OCI-LY7 (cell line): Measurements from ENCODE around the gene FHIT. TPM values are rescaled to one million over a fixed set of nuclear protein-coding genes. Genes with fewer than 3 reads are reported as not detected.
A peak's percentile ranks its signal among the peaks of the same experiment; 100 is the strongest.

ENCODE experiments used
- BruUV-seq: library from RNA; stranded (reverse); fragments of 400-500 nt; replicated peaks from 2 replicates; lab custom pipeline; 2021; lab: Mats Ljungman, UMichigan
- CTCF ChIA-PET: fragments of 300-600 bp; sonication (Branson Sonifier 250); formaldehyde crosslinking; loops from one replicate; lab custom pipeline; 2022; ENCODE audit warnings: antibody characterized with exemption; ENCODE audit not compliant: unreplicated experiment; lab: Charles Lee
- POLR2A ChIA-PET: fragments of 300-600 bp; sonication (Branson Sonifier 250); formaldehyde crosslinking; loops from one replicate; lab custom pipeline; 2022; ENCODE audit warnings: antibody characterized with exemption; lab: Charles Lee
- DNase-seq: peaks from one replicate; pipeline ENCODE4 v3.0.0-alpha.2; 2015; ENCODE audit warnings: low spot score
- H2AFZ ChIP-seq: fragments of 200-600 bp; sonication (generic), shearing (Covaris generic); 2 replicates; pipeline ENCODE4 v1.6.1; 2014; ENCODE audit warnings: mild to moderate bottlenecking, antibody characterized with exemption, low read length, moderate library complexity
- H3K27ac ChIP-seq: fragments of 200-600 bp; sonication (generic); 2 replicates; pipeline ENCODE4 v1.5.1; 2014; ENCODE audit warnings: mixed run types, low read depth, mild to moderate bottlenecking, moderate library complexity, low read length, inconsistent platforms; ENCODE audit not compliant: poor library complexity, severe bottlenecking
- H3K36me3 ChIP-seq: fragments of 200-600 bp; sonication (generic); 2 replicates; pipeline ENCODE4 v1.6.1; 2014; ENCODE audit warnings: mild to moderate bottlenecking, antibody characterized with exemption, low read length, moderate library complexity, mixed read lengths; ENCODE audit not compliant: insufficient read depth
- H3K4me1 ChIP-seq: fragments of 200-600 bp; sonication (generic); 2 replicates; pipeline ENCODE4 v1.5.1; 2014; ENCODE audit warnings: mild to moderate bottlenecking, low read length; ENCODE audit not compliant: insufficient read depth, poor library complexity, severe bottlenecking
- H3K4me2 ChIP-seq: fragments of 200-600 bp; sonication (generic); 2 replicates; pipeline ENCODE4 v1.6.1; 2014; ENCODE audit warnings: mild to moderate bottlenecking, low read length
- H3K4me3 ChIP-seq: fragments of 200-600 bp; sonication (generic); 2 replicates; pipeline ENCODE4 v1.5.1; 2014; ENCODE audit warnings: mild to moderate bottlenecking, low read depth, low read length; ENCODE audit not compliant: poor library complexity, severe bottlenecking
- H3K79me2 ChIP-seq: fragments of 200-600 bp; sonication (generic); 2 replicates; pipeline ENCODE4 v1.6.1; 2016; ENCODE audit warnings: low read depth, mild to moderate bottlenecking, low read length, moderate library complexity, mixed read lengths; ENCODE audit not compliant: insufficient read depth
- H3K9me2 ChIP-seq: fragments of 200-600 bp; sonication (generic); 2 replicates; pipeline ENCODE4 v1.6.1; 2016; ENCODE audit warnings: mild to moderate bottlenecking, low read length, mixed read lengths; ENCODE audit not compliant: insufficient read depth
- H3K9me3 ChIP-seq: fragments of 200-600 bp; sonication (generic); 2 replicates; pipeline ENCODE4 v1.6.1; 2014; ENCODE audit warnings: mild to moderate bottlenecking, mixed run types, low read length, mixed read lengths
- H4K20me1 ChIP-seq: fragments of 200-600 bp; sonication (generic); 2 replicates; pipeline ENCODE4 v1.6.1; 2014; ENCODE audit warnings: mild to moderate bottlenecking, antibody characterized with exemption, low read length, moderate library complexity, mixed read lengths; ENCODE audit not compliant: insufficient read depth
- CTCF ChIP-seq: fragments of 200-600 bp; sonication (generic); conservative IDR thresholded peaks from 2 replicates; pipeline ENCODE4 v1.5.1; 2014; ENCODE audit warnings: mild to moderate bottlenecking, antibody characterized with exemption, low read length, moderate library complexity, mixed read lengths
- EZH2phosphoT487 ChIP-seq: fragments of 200-600 bp; sonication (generic); IDR thresholded peaks from 2 replicates; pipeline ENCODE4 v1.6.1; 2018; ENCODE audit warnings: low read depth, borderline replicate concordance, mild to moderate bottlenecking, mixed run types, antibody characterized with exemption, low read length, moderate library complexity, mixed read lengths
- intact Hi-C: fragments of 100-400 bp; cut with micrococcal nuclease; formaldehyde crosslinking; loops from one replicate; pipeline ENCODE4 v1.10.0; 2022; ENCODE audit not compliant: unreplicated experiment
- total RNA-seq, 2 experiments: library from RNA; depleted of rRNA in 1 of 2; stranded (reverse); fragments of >200 nt in 1 of 2; shearing (Covaris generic) in 1 of 2; gene quantifications; 2 replicates each; pipeline ENCODE4 v1.2.3, GENCODE V29; 2014 to 2022

Gene FHIT
- total RNA-seq, 2 experiments from 2014 or later, result 5.0 to 10.9 TPM

GRCh38 chr3:60269377-60269776 lies 981.9 kb downstream of the FHIT start:
- CTCF ChIA-PET, result no interaction called here

GRCh38 chr3:60268123-60268522 lies 983.1 kb downstream of the FHIT start:
- DNase-seq, result peak; percentile 13
- POLR2A ChIA-PET, result interaction anchor here (2.2 kb wide), 1 partner anchor 11 kb away, joined by 9 read pairs; no protein-coding TSS in a partner anchor
- H3K4me3 ChIP-seq, result no peak overlapping the region
- no TSS peak for BruUV-seq
- no peak overlapping the region for H3K27ac ChIP-seq
- no peaks in the 10 kb centered on the region for H3K36me3 ChIP-seq
- H4K20me1 ChIP-seq, result no peaks in the 10 kb centered on the region
- CTCF ChIA-PET, result no interaction called here
- peak overlapping the region; percentile 41 for H3K4me2 ChIP-seq
- H3K9me3 ChIP-seq, result no peaks in the 10 kb centered on the region
- H3K4me1 ChIP-seq, result peaks cover 16% of the 10 kb centered on the region
- H3K79me2 ChIP-seq, result no peaks in the 10 kb centered on the region
- H3K9me2 ChIP-seq, result no peaks in the 10 kb centered on the region
- H2AFZ ChIP-seq, result peak overlapping the region; percentile 64; the same call in 1 of the 2 replicates
- intact Hi-C loops, result no loop called here
- no peak for TF ChIP-seq EZH2phosphoT487

More at GRCh38 chr3:60269377-60269776, 981.9 kb downstream of the FHIT start:
- H3K9me2 ChIP-seq, result no peaks in the 10 kb centered on the region
- POLR2A ChIA-PET, result interaction anchor here (0.6 to 2.2 kb wide), 5 partner anchors 9 to 300 kb away, joined by 3 to 9 read pairs (median 4); no protein-coding TSS in a partner anchor
- H3K36me3 ChIP-seq, result no peaks in the 10 kb centered on the region
- TF ChIP-seq CTCF, result no peak
- no peak for TF ChIP-seq EZH2phosphoT487
- no peak overlapping the region for H3K4me3 ChIP-seq
- H3K4me2 ChIP-seq, result no peak overlapping the region
- no peaks in the 10 kb centered on the region for H4K20me1 ChIP-seq
- H3K79me2 ChIP-seq, result no peaks in the 10 kb centered on the region
- peaks cover 16% of the 10 kb centered on the region for H3K4me1 ChIP-seq
- DNase-seq, result no peak
- no TSS peak for BruUV-seq
- intact Hi-C loops, result no loop called here
- H3K27ac ChIP-seq, result no peak overlapping the region
- no peaks in the 10 kb centered on the region for H3K9me3 ChIP-seq
- H2AFZ ChIP-seq, result no peak overlapping the region

GRCh38 chr3:60266444-60266843 lies 984.8 kb downstream of the FHIT start:
- POLR2A ChIA-PET, result no interaction called here
- no peaks in the 10 kb centered on the region for H3K36me3 ChIP-seq
- H3K9me3 ChIP-seq, result no peaks in the 10 kb centered on the region
- no peak overlapping the region for H2AFZ ChIP-seq
- no TSS peak for BruUV-seq
- TF ChIP-seq CTCF (no peak), EZH2phosphoT487 (no peak)
- H3K4me1 ChIP-seq, result peaks cover 16% of the 10 kb centered on the region
- H3K79me2 ChIP-seq, result no peaks in the 10 kb centered on the region
- CTCF ChIA-PET, result no interaction called here
- H3K4me3 ChIP-seq, result no peak overlapping the region
- no peak overlapping the region for H3K4me2 ChIP-seq
- intact Hi-C loops, result no loop called here
- no peak for DNase-seq
- H3K27ac ChIP-seq, result no peak overlapping the region
- H4K20me1 ChIP-seq, result no peaks in the 10 kb centered on the region
- no peaks in the 10 kb centered on the region for H3K9me2 ChIP-seq
